ENCODE data around the gene ZDHHC11.
"Not testable (repeated sequence)": the region's sequence is repeated elsewhere in the genome, so short reads cannot be mapped to it uniquely, and the experiment has no call there.

The ZDHHC11 gene

GRCh38 chr5:774304-774703, 76.5 kb downstream of the ZDHHC11 start:
- FAIRE-seq: not testable (repeated sequence)

DNA sequence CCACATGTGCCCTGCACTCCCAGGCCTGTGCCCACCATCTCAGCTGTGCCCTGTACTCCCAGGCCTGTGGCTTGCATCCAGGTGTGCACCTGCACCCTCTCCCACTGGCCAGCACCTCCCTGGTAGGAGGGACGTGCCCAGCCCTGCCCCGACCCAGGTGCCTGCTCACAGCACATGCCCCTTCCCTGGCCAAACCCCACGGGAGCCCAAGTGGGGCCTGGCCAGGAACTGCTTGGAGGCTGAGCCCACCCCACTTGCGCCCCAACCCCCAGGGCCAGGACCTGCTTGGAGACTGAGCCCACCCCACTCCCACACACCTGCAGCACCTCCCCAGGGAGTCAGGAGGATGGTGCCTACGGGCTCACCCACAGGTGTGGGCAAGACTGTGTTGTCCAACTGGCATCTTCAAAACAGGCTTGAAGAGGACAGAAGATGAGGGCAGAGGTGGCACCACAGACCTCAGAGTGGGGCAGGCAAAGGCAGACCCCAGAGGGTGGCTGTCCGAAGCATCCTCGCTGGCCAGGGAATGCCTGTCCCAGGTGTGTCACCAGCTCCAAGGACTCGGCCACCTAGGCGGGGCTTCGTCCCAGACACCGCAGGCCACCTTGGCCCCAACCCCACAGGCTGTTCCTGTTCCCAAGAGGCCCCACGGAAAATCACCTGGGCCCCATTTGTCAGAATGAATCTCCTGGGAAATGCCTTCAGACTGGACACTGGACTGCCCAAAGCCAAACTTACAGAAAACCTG, 77.1 kb downstream of the ZDHHC11 start:
- FAIRE-seq: no peak

GRCh38 chr5:772931-773330, 77.9 kb downstream of the ZDHHC11 start:
- FAIRE-seq: not testable (repeated sequence)

GRCh38 chr5:772547-772890, 78.3 kb downstream of the ZDHHC11 start:
- not testable (repeated sequence) for FAIRE-seq

GRCh38 chr5:771841-772546, 78.8 kb downstream of the ZDHHC11 start:
- FAIRE-seq: not testable (repeated sequence)

DNA sequence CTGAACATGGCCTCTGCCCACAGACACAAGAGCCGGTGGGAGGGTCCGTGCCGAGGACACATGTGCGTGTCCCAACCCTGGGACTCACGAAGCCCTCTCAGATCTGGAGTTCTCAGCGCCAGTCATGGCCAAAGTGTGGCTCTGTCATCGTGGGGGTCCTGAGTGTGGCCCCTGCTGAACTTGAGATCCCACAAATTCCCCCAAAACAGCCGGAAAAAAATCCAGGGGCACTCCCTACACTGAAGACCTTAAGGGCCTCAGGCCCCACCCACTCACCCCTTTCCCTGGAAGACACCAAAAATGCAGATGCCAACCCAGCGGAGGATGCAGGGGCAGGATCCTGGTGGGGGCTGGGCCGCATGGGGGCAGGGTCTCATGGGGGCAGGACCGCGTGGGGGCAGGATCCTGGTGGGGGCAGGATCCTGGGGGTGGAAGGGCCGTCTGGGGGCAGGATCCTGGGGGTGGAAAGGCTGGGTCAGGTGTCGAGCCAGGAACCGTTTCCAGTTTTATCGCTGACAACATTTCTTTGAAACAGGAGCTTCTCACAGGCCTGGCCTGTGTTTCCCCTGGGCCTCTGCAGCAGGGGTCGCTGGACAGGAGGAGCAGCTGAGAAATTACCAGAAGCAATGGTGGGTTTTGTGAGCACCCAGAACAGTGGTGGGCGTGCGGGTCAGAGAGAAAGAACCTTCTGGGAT, 79.6 kb downstream of the ZDHHC11 start:
- FAIRE-seq: not testable (repeated sequence)

DNA sequence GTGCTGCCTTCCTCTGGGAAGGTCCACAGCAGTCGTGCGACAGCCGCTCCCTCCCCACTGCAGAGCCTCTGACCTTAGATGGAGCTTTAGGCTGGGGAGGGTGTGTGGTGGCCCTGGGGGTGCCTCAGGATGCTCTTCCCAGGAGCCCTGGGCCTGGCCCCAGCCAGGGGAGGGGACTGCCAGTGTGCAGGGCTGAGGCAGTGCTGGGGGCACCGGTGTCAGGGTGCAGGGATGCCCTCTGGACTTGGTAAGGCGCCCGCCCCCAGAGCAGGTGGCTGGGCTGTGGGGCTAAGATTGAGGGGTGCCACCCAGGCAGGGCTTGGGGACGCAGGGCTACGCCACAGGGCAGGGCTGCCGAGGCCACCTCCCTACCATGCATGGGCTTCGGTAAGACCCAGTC, 80.2 kb downstream of the ZDHHC11 start:
- not testable (repeated sequence) for FAIRE-seq

DNA sequence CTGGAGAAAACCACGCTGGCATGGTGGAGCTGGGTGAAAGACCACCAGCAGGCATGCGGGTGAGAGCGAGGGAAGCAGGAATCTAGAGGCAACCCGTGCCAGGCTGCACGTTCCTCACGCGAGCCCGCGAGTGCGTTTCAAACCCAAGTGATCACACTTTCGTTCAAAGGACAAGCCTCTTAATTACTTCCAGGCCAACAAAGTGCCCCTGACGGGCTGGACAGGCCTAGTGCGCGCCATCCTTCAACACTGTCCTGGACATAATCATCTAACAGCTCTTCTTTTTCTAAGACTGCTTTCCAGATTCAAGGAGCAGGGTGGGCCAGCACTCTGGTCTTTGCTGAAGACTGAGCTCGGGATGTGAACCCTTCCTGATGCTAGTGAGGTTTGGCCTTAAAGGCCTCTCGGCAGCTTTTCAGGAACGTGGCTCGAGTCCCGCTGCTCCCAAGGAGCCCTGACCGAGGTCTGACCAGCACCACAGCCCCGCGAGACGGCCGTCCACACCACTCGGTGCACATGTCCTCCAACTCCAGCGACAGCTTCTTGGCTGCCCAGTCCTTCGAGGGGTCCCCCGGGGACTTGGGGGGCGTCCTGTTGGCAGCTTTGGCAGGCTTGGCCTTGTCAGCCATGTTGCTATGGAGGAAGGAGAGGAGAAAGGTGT, 81.2 kb downstream of the ZDHHC11 start:
- FAIRE-seq: not testable (repeated sequence)

DNA sequence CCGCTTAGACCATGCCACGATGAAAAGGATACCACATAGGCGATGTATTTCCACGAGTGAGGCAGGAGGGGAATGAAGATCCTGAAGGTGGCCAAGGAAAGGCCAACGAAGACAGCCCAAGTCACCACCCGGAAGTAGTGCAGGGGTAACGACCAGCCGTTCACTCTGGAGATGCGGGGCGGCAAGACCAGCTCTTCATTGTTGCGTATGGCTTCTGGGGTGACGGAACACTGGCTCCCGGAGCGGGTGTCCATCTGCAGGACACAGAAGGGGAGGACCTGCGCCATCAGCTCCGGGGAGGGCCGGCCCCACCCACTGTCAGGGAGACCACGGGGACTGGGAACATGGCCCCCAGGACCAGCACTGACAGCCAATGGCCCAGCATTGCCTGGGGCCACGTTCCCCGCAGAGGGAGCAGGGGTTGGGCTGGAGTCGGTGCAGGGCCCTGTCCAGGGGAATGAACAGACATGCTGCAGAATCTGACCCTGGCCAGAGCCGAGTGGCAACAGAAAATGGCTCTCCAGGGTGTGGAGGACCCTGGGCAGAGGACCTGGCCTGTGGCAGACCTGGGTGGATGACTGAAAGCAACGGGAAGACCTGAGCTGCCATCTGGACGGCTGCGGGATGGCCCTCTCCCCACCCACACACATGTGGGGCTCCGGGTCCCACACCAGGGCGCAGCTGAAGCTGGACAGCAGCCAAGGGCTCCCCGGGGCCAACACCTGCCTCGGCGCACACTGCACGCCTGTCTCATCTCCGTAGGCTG, 83.9 kb downstream of the ZDHHC11 start:
- FAIRE-seq: no peak

DNA sequence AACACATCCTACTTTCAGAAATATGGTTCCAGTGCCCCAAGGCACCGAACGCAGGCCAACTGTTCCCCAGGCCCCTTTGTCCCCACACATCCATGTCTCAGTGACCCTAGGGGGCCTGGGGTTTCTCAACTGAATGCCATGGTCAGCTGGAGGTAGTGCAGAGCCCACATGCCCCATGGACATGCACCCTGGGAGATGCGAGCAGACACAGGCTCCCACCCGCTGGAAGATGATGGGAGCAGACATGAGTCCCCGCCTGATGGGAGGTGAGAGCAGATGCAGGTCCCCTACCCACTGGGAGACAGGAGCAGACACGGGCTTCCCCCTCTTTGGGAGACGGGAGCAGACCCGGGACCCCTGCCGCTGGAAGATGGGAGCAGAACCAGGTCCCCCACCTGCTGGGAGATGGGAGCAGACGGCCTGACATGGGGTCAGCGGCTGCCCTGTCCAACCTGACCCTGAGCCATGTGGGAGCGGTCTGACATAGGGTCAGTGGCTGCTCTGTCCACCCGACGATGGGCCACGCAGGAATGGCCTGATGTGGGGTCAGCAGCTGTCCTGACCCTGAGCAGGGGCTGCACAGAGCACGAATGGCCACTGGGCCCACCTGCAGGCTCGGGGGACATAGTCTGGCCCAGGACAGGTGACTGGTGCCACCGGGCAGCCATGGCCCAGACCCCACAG, 84.7 kb downstream of the ZDHHC11 start:
- FAIRE-seq: no peak

- FAIRE-seq: no peak
Measured at GRCh38 chr5:763998-764781, 86.6 kb downstream of the ZDHHC11 start.

DNA sequence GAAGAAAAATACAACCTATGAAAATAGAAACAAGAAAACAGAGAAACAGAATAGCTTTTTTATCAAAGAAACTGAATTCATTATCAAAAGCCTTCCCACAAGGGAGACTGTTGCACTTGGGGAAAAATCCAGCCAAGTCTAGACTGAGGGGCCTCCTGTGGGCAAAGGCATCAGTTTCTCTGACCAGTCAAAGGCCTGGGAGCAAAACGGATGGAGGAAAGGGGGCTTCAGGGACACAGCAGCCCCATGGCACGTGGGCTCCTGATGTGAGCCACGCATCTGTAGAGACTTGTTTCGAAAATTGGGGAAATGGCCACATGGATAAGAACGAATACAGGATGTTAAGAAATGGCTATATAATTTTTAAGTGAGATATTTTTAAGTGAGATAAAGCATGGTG, 87.4 kb downstream of the ZDHHC11 start:
- no peak for FAIRE-seq

DNA sequence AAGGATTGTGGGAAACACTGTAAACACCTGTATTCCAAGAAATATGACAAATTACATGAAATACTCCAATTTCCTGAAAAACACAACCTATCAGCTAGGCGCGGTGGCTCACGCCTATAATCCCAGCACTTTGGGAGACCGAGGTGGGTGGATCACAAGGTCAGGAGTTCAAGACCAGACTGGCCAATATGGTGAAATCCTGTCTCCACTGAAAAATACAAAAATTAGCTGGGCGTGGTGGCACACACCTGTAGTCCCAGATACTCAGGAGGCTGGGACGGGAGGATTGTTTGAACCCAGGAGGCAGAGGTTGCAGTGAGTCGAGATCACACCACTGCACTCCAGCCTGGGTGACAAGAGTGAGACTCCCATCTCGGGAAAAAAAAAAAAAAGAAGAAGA, 87.8 kb downstream of the ZDHHC11 start:
- FAIRE-seq: not testable (repeated sequence)

GRCh38 chr5:761854-762710, 88.7 kb downstream of the ZDHHC11 start:
- FAIRE-seq: no peak

- no peak for FAIRE-seq
Measured at GRCh38 chr5:761059-761771, 89.6 kb downstream of the ZDHHC11 start.

DNA sequence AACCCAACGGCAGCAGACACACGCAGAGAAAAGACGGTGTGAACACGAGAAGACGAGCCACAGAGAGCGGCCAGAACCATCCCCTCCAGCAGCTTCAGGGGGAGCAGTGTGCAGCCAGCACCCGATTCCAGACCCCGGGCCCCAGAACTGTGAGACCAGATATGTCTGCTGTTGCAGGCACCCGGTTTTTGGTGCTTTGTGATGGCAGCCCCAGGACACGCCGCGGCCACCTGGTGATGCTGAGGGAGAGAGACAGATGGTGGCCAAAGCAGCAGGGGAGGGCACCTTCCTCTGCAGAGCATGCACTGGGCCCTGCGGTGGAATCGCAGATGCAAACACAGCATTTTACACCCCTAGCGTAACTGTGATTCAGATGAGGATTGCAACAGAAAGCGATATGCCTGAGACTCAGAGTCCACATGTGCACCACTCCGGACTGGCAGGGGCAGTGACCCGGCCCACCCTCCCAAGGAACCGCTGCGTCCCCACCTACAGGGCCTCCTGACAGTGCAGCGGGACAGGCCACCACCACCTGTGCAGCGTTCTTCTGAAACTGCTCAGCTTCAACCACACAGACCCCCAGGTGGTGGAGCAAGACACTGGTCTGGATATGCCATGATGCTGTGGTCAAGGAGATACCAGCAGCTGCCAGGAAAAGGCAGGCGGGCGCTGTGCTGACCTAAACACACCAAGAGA, 90.3 kb downstream of the ZDHHC11 start:
- no peak for FAIRE-seq

DNA sequence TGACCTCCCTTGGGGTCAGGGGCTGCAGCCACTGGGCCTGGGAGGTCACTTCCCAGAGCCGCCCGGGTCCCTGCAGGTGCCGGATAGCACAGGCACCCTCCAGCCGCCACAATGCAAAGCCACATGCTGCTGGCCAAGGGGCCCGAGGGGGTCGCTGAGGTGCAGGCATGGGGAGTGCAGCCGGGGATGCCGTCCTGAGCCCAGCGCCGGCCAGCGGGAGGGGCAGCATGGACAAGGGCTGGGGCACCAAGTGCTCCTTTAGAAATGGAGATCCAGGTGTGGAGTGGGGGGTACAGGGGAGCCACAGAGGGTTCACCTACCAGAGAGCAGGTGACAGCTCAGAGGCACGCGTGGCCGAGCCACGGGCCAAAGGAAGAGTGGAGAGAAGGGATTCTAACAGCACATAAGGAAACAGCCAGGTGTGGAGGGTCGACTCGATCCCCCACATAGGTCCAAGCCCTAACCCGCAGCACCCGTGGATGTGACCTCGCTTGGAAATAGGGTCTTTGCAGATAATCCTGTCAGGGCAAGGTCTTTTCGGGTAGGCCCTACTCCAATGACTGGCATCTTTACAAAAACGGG, 90.9 kb downstream of the ZDHHC11 start:
- no peak for FAIRE-seq

DNA sequence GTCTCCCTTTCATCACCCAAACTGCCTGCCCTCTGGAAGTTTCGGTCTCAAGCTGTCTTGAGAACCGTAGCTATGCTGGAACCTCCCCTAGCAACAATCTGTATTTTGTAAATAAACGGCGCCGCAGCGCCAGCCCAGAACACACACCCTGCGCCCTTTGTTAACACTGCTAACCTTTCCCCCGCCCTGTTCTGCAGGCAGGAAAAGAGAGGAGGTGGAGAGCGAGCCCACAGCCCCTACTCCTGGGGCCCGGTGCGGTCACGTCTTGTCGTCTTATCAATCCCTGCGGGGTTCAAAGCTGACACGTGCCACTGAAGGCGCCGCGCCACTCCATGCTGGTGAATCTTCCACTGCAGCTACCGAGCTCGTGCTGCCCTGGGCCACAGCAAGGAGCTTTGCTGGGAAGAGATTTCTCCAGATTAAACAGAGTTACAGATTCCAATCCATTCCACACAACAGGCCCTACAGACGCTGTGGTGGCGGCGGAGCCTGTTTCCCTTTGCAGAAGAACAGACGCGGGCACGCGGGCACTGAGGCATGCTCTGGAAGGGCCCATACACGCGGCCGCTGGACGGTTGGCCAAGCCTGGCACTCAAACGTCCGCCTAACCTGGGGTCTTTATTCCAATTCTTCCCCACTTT, 91.6 kb downstream of the ZDHHC11 start:
- FAIRE-seq: no peak
